HCT116 (cell line): ENCODE results near the gene TMPO. TPM values are rescaled to one million over a fixed set of nuclear protein-coding genes. Genes with fewer than 3 reads are reported as not detected.

Source experiments
- ATAC-seq: fragments of 200-7000 bp; cut with Tn5 transposase; 2 replicates; pipeline ENCODE4 v1.9.1; 2020; ENCODE audit warnings: mild to moderate bottlenecking, moderate library complexity
- BruUV-seq: library from RNA; stranded (reverse); fragments of 400-500 nt; replicated peaks from 2 replicates; lab custom pipeline; 2021; lab: Mats Ljungman, UMichigan
- CTCF ChIA-PET: fragments of 300-600 bp; sonication (Branson Sonifier 250); formaldehyde crosslinking; loops from one replicate; lab custom pipeline; 2021; ENCODE audit warnings: antibody characterized with exemption; lab: Charles Lee
- POLR2A ChIA-PET: fragments of 300-600, 350-600 bp; sonication (Branson Sonifier 250); formaldehyde crosslinking; loops from one replicate; lab custom pipeline; 2021; ENCODE audit warnings: antibody characterized with exemption; lab: Charles Lee
- RAD21 ChIA-PET, 2 experiments: fragments of 300-600 bp; sonication (Branson Sonifier 250); formaldehyde crosslinking; loops; one replicate each; lab custom pipeline; 2023; ENCODE audit warnings: low total read pairs in 2 of 2; ENCODE audit not compliant: uncharacterized antibody in 2 of 2, unreplicated experiment in 2 of 2, low non-redundant PET in 1 of 2; lab: Charles Lee
- DNase-seq: peaks from one replicate; pipeline ENCODE4 v3.0.0-alpha.2; 2010; ENCODE audit warnings: low read depth, low spot score
- H2AFZ ChIP-seq: fragments of 200-600 bp; shearing (Covaris generic), sonication (generic); 2 replicates; pipeline ENCODE4 v1.6.1; 2017; ENCODE audit warnings: low read depth, mixed run types, mixed read lengths, antibody characterized with exemption, low read length; ENCODE audit not compliant: poor library complexity, severe bottlenecking
- H3K27ac ChIP-seq: 2 replicates; pipeline ENCODE4 v1.5.1; 2012; ENCODE audit warnings: low read depth, low read length
- H3K27me3 ChIP-seq: fragments of 200-600 bp; sonication (generic); 2 replicates; pipeline ENCODE4 v1.6.1; 2016; ENCODE audit warnings: mixed run types, low read length, mixed read lengths; ENCODE audit not compliant: insufficient read depth
- H3K36me3 ChIP-seq, 2 experiments: fragments of 200-500 bp in 1 of 2; fragments of 200-600 bp in 1 of 2; sonication (Bioruptor generic) in 1 of 2; sonication (generic) in 1 of 2; 2 replicates each; pipeline versions ENCODE4 v1.5.1 to v1.6.1; 2014 to 2016; ENCODE audit warnings: low read length in 2 of 2, inconsistent platforms in 1 of 2, mixed read lengths in 1 of 2, mixed run types in 1 of 2; ENCODE audit not compliant: insufficient read depth in 2 of 2, control insufficient read depth in 1 of 2
- H3K4me1 ChIP-seq, 2 experiments: fragments of 200-600 bp in 1 of 2; sonication (generic) in 1 of 2; 2 replicates each; pipeline versions ENCODE4 v1.5.1 to v1.6.1; 2012 to 2017; ENCODE audit warnings: low read length in 2 of 2, inconsistent platforms in 1 of 2, mild to moderate bottlenecking in 1 of 2, mixed read lengths in 1 of 2, mixed run types in 1 of 2, moderate library complexity in 1 of 2; ENCODE audit not compliant: insufficient read depth in 2 of 2, control insufficient read depth in 1 of 2
- H3K4me2 ChIP-seq: fragments of 200-600 bp; sonication (generic); 2 replicates; pipeline ENCODE4 v1.6.1; 2017; ENCODE audit warnings: mixed run types, low read length, mixed read lengths
- H3K4me3 ChIP-seq, 2 experiments: fragments of 200-600 bp in 1 of 2; sonication (generic) in 1 of 2; replicated peaks in 1 of 2; 2 replicates each; pipeline ENCODE4 v1.5.1; 2011 to 2016; ENCODE audit warnings: low read length in 2 of 2, control low read depth in 1 of 2, low read depth in 1 of 2, mild to moderate bottlenecking in 1 of 2, mixed read lengths in 1 of 2, mixed run types in 1 of 2
- H3K79me2 ChIP-seq: fragments of 200-600 bp; sonication (generic); 2 replicates; pipeline ENCODE4 v1.6.1; 2017; ENCODE audit warnings: mild to moderate bottlenecking, mixed run types, low read length, moderate library complexity, mixed read lengths; ENCODE audit not compliant: insufficient read depth
- H3K9ac ChIP-seq: fragments of 200-600 bp; sonication (generic); 2 replicates; pipeline ENCODE4 v1.6.1; 2016; ENCODE audit warnings: low read length, mixed read lengths
- H3K9me2 ChIP-seq: fragments of 200-600 bp; sonication (generic), shearing (Covaris generic); 2 replicates; pipeline ENCODE4 v1.6.1; 2017; ENCODE audit warnings: mixed run types, mild to moderate bottlenecking, moderate library complexity; ENCODE audit not compliant: insufficient read depth
- H3K9me3 ChIP-seq, 2 experiments: fragments of 200-500 bp in 1 of 2; fragments of 200-600 bp in 1 of 2; sonication (Bioruptor generic) in 1 of 2; sonication (generic) in 1 of 2; 2 replicates each; pipeline ENCODE4 v1.6.1; 2014 to 2017; ENCODE audit warnings: low read length in 2 of 2, mixed read lengths in 2 of 2, inconsistent platforms in 1 of 2, low read depth in 1 of 2, mild to moderate bottlenecking in 1 of 2, mixed run types in 1 of 2, moderate library complexity in 1 of 2; ENCODE audit not compliant: control insufficient read depth in 1 of 2, insufficient read depth in 1 of 2
- H4K20me1 ChIP-seq: fragments of 200-600 bp; sonication (generic), shearing (Covaris generic); 2 replicates; pipeline ENCODE4 v1.6.1; 2017; ENCODE audit warnings: mixed run types, mild to moderate bottlenecking, moderate library complexity; ENCODE audit not compliant: insufficient read depth
- CBX3 ChIP-seq: IDR thresholded peaks from 2 replicates; pipeline ENCODE4 v1.6.1; 2012; ENCODE audit warnings: low read depth
- ELF1 ChIP-seq: IDR thresholded peaks from 2 replicates; pipeline ENCODE4 v1.6.1; 2012; ENCODE audit warnings: low read depth, borderline replicate concordance
- MAX ChIP-seq: IDR thresholded peaks from 2 replicates; pipeline ENCODE4 v1.6.1; 2012
- POLR2A ChIP-seq: IDR thresholded peaks from 2 replicates; pipeline ENCODE4 v1.7.0; 2011; ENCODE audit warnings: borderline replicate concordance; ENCODE audit not compliant: insufficient read depth, insufficient read length; ENCODE audit errors: extremely low read depth
- RAD21 ChIP-seq: IDR thresholded peaks from 2 replicates; pipeline ENCODE4 v1.6.1; 2012; ENCODE audit warnings: low read depth, mild to moderate bottlenecking
- SRF ChIP-seq: IDR thresholded peaks from 2 replicates; pipeline ENCODE4 v1.6.1; 2012; ENCODE audit warnings: low read depth
- intact Hi-C: fragments of 100-400 bp; cut with micrococcal nuclease; formaldehyde crosslinking; loops from 2 replicates; pipeline ENCODE4 v1.10.0; 2022
- total RNA-seq: library from RNA; stranded (reverse); gene quantifications from one replicate; pipeline ENCODE4 v1.2.1, GENCODE V29; 2021; ENCODE audit not compliant: unreplicated experiment
- TF ChIP-seq, protein P1 (sequence below), 3 experiments: fragments of 200-600 bp in 1 of 3; sonication (generic) in 1 of 3; IDR thresholded peaks in 2 of 3; conservative IDR thresholded peaks in 1 of 3; 2 replicates each; pipeline ENCODE4 v1.5.1; 2012 to 2017; ENCODE audit warnings: low read depth in 2 of 3, low read length in 2 of 3, antibody characterized with exemption in 1 of 3, borderline replicate concordance in 1 of 3, control low read depth in 1 of 3, mild to moderate bottlenecking in 1 of 3, mixed read lengths in 1 of 3, mixed run types in 1 of 3, moderate library complexity in 1 of 3; ENCODE audit not compliant: insufficient read depth in 1 of 3

The TMPO gene
- total RNA-seq, 1 experiment from 2014 or later: 207 TPM

- no peak overlapping the region for H3K9ac ChIP-seq
- no peak overlapping the region for H3K4me3 ChIP-seq
- no peak for ATAC-seq
- H3K36me3 ChIP-seq: peaks cover 3 to 5% of the 10 kb centered on the region in 2 experiments; a peak in 1 of 4 replicates
- POLR2A ChIA-PET: interaction anchor here (0.6 kb wide), 1 partner anchor 9 kb away, joined by 4 read pairs; no protein-coding TSS in a partner anchor
- TF ChIP-seq POLR2A: no peak
- TF ChIP-seq, protein P1, sequence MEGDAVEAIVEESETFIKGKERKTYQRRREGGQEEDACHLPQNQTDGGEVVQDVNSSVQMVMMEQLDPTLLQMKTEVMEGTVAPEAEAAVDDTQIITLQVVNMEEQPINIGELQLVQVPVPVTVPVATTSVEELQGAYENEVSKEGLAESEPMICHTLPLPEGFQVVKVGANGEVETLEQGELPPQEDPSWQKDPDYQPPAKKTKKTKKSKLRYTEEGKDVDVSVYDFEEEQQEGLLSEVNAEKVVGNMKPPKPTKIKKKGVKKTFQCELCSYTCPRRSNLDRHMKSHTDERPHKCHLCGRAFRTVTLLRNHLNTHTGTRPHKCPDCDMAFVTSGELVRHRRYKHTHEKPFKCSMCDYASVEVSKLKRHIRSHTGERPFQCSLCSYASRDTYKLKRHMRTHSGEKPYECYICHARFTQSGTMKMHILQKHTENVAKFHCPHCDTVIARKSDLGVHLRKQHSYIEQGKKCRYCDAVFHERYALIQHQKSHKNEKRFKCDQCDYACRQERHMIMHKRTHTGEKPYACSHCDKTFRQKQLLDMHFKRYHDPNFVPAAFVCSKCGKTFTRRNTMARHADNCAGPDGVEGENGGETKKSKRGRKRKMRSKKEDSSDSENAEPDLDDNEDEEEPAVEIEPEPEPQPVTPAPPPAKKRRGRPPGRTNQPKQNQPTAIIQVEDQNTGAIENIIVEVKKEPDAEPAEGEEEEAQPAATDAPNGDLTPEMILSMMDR (IDR thresholded peaks at IDR 0.05 in 2 of 3, conservative IDR thresholded peaks at IDR 0.05 in 1 of 3; ENCODE audit: borderline replicate concordance in 1 of 3, insufficient read depth in 1 of 3, low read depth in 2 of 3, low read length in 2 of 3): no peak
- no peak for TF ChIP-seq ELF1
- no peak for TF ChIP-seq CBX3
- TF ChIP-seq SRF: no peak
- no peak for TF ChIP-seq RAD21
- no peak for TF ChIP-seq MAX
- no peaks in the 10 kb centered on the region for H3K9me3 ChIP-seq
- no peaks in the 10 kb centered on the region for H3K27me3 ChIP-seq
- RAD21 ChIA-PET: no interaction called here
- no peak overlapping the region for H2AFZ ChIP-seq
- peaks cover 12% of the 10 kb centered on the region for H4K20me1 ChIP-seq
- intact Hi-C loops: no loop called here
- DNase-seq: no peak
- H3K79me2 ChIP-seq: peaks cover 96% of the 10 kb centered on the region
- no TSS peak for BruUV-seq
- H3K27ac ChIP-seq: no peak overlapping the region
- H3K4me1 ChIP-seq: peaks cover 5 to 13% of the 10 kb centered on the region in 2 experiments; a peak in 3 of 4 replicates
- H3K9me2 ChIP-seq: no peaks in the 10 kb centered on the region
- CTCF ChIA-PET: interaction anchor here (4.3 kb wide), 1 partner anchor 13 kb away, joined by 16 read pairs; no protein-coding TSS in a partner anchor
- H3K4me2 ChIP-seq: no peak overlapping the region
These were observed 4.0 kb downstream of the TMPO start for GRCh38 chr12:98519257-98519907.
